Measurements from ENCODE around the gene SFTA2.
"Not testable (repeated sequence)": the region's sequence is repeated elsewhere in the genome, so short reads cannot be mapped to it uniquely, and the experiment has no call there.

Gene SFTA2

DNA sequence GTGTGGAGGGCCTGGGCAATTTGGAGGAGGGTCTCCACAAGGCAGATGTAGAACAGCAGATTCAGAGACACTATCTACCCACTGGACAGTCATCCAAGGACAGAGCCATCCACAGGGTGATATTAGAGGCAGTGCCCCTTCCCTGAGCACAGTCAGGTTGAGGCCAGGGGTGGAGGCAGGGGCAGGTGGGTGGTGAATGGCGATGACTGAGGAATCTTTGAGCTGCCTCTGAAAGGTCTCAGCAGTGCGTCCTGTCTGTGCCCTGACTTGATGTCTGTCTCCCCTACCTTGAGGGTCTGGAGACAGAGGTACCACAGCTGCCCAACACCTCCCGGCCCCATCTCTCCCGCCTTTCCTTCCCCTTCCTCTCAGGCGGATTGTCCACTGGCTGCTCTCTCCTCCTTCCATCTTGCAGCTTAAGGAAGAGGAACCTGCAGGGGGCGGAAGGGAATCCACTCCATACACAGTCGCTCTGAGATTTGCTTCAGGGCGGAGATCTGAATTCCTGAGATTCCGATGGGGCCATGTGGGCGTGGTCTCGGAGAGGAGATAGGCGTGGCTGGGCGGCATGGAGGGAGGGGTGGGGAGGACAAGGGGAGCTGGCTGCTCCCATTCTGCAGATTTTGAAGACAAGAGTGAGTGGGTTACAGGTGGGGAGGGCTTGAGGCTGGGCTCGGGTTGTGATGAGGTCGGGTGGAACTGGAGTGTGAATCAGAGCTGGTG, 10.5 kb upstream of the SFTA2 start:
- no peak for DNase-seq (ENCODE audit: low read depth, low spot score)

GRCh38 chr6:30940361-30940986, 8.5 kb upstream of the SFTA2 start, which contains the start of gene MUCL3:
Gene MUCL3, plus strand, starts transcription at chr6:30940973. Its CDS starts 27 bp downstream, at chr6:30941000.
- DNase-seq (ENCODE audit: low read depth, low spot score), result no peak

DNA sequence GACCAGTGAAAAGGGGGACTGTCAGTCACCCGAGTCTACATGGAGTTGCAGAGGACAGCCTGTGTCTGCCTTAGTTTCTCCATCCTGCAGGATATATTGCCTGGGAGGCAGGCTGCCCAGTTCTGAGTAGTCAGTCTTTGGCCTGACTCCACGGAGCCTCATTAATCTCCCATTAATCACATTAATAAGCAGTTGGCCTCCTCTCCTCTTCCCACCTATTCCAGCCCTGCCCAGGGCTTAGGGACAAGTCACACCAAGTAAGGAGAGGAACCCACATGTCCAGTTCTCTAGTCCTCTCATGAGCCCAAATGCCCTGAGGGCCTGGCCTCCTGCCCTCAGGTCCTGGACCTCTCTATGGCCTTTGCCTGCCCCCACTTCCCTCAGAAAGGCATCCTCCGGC, 7.5 kb upstream of the SFTA2 start:
- DNase-seq (ENCODE audit: low read depth, low spot score), result no peak

DNA sequence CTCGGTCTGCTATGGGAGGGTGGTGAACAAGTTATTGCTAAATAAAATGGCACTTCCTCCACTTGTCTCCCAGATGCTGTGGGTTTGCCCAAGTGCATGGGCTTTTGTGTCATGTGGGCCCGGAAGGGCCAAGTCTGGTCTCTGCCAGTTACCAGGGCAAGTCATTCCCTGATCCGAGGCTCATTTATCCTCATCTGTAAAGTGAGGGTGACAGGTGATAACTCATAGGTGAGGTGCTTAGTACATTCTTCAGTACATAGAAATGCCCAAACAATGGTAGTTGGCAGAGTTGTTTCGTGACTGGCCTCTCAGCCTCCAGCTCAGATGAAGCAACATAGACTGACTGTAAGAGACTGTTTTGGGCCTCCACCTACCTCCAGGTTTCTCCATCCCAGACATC, 6.8 kb upstream of the SFTA2 start:
- DNase-seq (ENCODE audit: low read depth, low spot score), result no peak

DNA sequence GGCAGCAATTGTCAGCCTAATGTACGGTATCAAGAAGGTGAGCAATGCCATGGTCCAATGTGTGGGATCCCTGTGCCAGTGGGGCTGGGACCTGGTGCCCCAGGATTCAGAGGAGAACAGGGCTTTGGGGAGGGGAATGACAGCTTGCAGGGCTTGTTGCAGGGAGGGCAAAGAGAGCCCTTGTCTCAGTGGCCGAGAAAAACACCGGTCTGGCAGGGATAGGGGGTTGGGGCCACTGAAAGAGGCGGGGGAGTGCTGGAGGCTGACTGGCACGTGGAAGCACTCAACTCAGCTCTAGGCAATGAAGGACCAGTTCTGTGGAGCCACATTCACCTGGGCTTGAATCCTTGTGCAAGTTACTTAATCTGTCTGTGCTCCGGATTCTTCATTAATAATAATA, 5.3 kb upstream of the SFTA2 start:
- no peak for DNase-seq (ENCODE audit: low read depth, low spot score)

- DNase-seq (ENCODE audit: low read depth, low spot score), result no peak
These were observed 3.0 kb upstream of the SFTA2 start for GRCh38 chr6:30935018-30935417.

DNA sequence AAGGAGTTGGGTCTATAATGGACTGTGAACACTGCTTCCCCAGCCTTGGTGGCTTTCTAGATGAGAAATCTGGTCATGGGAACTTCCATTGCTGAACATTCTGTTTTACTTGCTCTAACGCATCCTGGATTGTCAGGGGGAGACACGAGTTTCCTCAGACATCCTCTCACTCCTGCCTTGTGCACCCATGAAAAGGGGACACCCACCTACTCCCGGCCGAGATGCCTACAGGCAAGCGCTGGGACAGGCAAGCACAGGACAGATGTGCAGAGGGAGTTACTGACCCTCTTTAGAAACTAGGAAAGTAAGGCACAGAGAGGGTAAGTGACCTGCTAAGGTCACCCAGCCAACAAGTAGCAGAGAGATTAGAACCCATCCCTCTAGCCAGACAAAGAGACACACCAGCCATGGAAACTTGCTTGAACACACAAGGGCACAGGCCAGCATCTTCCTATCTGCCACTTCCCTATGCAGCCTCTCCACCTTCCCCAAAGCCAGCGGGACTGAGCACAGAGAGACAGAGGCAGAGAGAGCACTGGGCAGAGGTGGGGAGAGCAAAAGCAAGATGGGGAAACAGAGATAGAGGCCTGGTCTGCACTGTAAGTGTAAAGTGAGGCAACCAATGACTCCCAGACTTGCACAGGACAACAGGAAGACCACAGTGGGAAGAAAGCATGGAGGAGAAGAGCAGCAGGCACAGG, 845 bp upstream of the SFTA2 start:
- DNase-seq (ENCODE audit: low read depth, low spot score), result no peak

DNA sequence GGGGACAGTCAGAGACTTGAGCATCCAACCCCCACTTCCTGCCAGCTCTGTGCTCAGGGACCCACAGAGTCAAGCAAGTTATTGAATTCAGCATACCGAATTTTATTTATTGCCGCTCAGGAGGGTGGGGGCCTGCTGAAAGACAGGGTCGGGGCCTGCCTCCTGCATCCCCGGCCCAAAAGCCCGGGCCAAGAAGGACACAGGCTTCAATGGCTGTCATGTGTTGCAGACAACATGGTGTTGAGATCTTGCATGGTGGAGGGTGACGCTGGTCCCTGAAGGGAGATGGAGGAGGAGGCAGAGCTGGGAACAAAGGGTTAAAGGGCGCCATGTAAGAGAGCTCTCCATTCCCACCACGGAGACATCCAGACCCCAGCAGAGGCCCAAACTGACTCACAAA, 698 bp downstream of the SFTA2 start:
- DNase-seq (ENCODE audit: low read depth, low spot score), result no peak

GRCh38 chr6:30930506-30930905, 1.5 kb downstream of the SFTA2 start:
- no peak for DNase-seq (ENCODE audit: low read depth, low spot score)

DNA sequence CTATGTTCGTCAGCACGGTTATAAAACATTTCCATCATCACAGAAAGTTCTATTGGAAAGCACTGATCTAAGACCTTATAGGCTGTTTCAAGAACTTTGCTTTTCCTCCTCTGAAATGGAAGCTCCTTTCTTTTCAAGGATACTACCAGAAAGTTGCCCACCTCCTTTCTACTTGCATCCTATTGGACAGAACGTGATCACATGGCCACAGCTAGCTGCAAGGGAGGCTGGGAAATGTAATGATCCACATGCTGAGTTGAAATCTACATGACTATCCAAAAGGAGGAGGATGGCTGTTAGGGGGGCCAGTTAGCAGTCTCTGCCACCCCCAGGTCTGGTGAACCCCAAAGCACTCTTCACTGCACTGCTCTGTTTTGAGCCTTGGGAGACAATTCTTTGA, 3.3 kb downstream of the SFTA2 start:
- no peak for DNase-seq (ENCODE audit: low read depth, low spot score)

DNA sequence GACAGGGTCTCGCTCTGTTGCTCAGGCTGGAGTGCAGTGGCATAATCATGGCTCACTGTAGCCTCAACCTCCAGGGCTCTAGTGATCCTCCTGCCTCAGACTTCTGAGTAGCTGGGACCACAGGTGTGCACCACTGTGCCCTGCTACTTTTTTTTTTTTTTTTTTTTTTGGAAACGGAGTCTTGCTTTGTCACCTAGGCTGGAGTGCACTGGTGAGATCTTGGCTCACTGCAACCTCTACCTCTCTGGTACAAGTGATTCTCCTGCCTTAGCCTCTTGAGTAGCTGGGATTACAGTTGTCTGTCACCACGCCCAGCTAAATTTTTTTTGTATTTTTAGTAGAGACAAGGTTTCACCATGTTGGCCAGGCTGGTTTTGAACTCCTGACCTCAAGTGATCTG, 4.9 kb downstream of the SFTA2 start:
- DNase-seq (ENCODE audit: low read depth, low spot score), result not testable (repeated sequence)

- no peak for DNase-seq (ENCODE audit: low read depth, low spot score)
These were observed 5.3 kb downstream of the SFTA2 start for GRCh38 chr6:30926644-30927043.

GRCh38 chr6:30924040-30924627, 7.8 kb downstream of the SFTA2 start:
- not testable (repeated sequence) for DNase-seq (ENCODE audit: low read depth, low spot score)

GRCh38 chr6:30922447-30922852, 9.5 kb downstream of the SFTA2 start:
- no peak for DNase-seq (ENCODE audit: low read depth, low spot score)

DNA sequence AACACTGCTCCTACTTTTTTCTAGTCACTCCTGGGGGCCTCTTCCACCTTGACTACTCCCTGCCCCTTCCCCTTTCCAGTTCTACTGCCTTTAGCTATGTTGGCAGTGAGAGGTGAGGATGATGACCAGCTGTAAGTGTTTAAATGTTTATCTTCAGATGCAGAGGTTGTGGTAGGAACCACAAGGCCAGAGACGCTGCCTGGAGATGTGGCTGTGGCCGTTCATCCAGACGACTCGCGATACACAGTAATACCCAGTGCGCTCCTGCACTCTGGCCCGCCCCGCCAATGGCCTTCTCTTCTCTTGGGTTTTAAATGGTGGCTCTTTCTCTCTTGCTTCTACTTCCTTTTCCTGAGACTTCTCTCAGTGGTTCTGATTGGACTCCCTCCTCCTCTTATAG, 13.3 kb downstream of the SFTA2 start:
- DNase-seq (ENCODE audit: low read depth, low spot score), result no peak

DNA sequence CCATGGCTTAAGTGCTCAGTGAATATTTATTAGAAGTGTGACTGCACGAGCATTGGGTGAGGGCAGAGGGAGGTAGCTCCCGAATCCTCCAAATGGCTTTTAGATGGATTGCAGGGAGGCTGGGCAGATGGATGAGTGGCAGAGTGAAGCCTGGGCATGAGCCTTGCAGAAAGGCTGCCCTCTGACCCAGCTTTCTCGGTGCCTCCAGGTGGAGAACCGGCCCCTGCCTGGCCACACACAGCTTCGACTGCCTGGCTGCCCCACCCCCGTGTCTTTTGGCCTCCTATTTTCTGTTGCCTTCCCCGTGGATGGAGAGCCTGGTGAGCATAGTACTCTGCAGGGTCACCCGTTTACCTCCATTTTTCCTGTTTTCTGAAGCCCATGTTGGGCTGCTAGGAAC, 14.5 kb downstream of the SFTA2 start:
- no peak for DNase-seq (ENCODE audit: low read depth, low spot score)

GRCh38 chr6:30917041-30917440, 14.9 kb downstream of the SFTA2 start:
- DNase-seq (ENCODE audit: low read depth, low spot score), result no peak

GRCh38 chr6:30915591-30915946, 16.4 kb downstream of the SFTA2 start:
- DNase-seq (ENCODE audit: low read depth, low spot score), result no peak

DNA sequence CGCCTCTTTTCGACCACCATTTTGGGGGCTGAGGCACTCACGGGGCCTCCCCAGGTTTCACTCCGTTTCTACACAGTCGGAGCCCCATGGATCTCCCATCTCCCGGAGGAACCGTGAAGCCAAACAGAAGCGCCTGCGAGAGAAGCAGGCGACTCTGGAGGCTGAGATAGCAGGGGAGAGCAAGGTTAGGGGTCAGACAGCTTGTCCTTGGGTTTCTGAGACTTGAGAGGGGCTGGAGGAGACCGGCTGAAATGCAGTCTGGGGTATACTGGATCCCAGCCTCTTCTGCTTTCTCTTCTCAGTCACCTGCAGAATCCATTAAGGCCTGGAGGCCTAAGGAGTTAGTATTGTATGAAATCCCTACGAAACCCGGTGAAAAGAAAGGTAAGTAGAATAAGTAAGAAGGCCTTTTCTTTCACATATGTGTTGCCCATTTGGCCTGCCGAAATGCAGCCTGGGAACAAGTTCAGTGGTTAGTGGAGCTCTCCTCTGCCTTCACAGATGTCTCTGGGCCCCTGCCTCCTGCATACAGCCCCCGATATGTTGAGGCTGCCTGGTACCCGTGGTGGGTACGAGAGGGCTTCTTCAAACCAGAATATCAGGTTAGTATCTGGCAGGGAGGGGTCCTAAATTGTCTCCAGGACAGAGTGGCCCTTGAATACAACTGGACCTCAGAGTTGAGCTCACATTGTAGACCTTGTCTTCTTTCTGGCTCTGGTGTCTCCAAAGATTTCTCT, 16.9 kb downstream of the SFTA2 start:
- DNase-seq (ENCODE audit: low read depth, low spot score), result no peak

GRCh38 chr6:30914076-30914853, 17.7 kb downstream of the SFTA2 start, which contains the start of gene VARS2:
Gene VARS2, plus strand, starts transcription at chr6:30914238. Its CDS starts 599 bp downstream, at chr6:30914837.
- DNase-seq (ENCODE audit: low read depth, low spot score), result peak; percentile 50

DNA sequence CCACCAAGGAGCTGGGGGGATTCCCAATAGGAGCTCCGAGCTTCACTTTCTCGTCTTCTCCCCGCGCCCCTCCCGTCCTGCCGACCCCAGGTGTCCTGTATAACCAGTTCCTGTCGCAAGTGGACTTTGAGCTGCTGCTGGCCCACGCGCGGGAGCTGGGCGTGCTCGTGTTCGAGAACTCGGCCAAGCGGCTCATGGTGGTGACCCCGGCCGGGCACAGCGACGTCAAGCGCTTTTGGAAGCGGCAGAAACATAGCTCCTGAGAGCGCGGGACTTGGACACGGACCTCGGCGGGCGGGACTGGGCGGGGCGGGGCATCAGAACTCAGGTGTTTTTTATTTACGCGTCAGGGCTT, 18.3 kb downstream of the SFTA2 start:
- DNase-seq (ENCODE audit: low read depth, low spot score), result no peak
